B cell (primary cell): ENCODE measurements around the gene GABRG3. TPM values are rescaled to one million over a fixed set of nuclear protein-coding genes. Genes with fewer than 3 reads are reported as not detected.

ENCODE experiments used
- ATAC-seq: fragments of 200-7000 bp; cut with Tn5 transposase; one replicate; pipeline ENCODE4 v1.10.0; 2021; ENCODE audit warnings: low read depth, mild to moderate bottlenecking, moderate number of reproducible peaks, moderate library complexity
- CTCF ChIA-PET: fragments of 350-600 bp; sonication (Branson Sonifier 250); formaldehyde crosslinking; loops from one replicate; lab custom pipeline; 2021; ENCODE audit warnings: antibody characterized with exemption, inconsistent platforms; lab: Charles Lee
- POLR2A ChIA-PET: fragments of 350-600 bp; sonication (Branson Sonifier 250); formaldehyde crosslinking; loops from one replicate; lab custom pipeline; 2021; ENCODE audit warnings: antibody characterized with exemption; lab: Charles Lee
- DNase-seq: peaks from one replicate; pipeline ENCODE4 v3.0.0; 2013
- H2AFZ ChIP-seq: 2 replicates; pipeline ENCODE4 v1.6.1; 2012; ENCODE audit warnings: mild to moderate bottlenecking, low read depth, low read length; ENCODE audit not compliant: insufficient read depth, poor library complexity, severe bottlenecking
- H3K27ac ChIP-seq, 2 donors: 1 replicate in 1 of 2; 2 replicates in 1 of 2; pipeline ENCODE4 v1.5.1; 2012 to 2013; ENCODE audit warnings: low read length in 2 of 2, mild to moderate bottlenecking in 2 of 2, moderate library complexity in 1 of 2
- H3K27me3 ChIP-seq, 4 experiments: fragments of 200-600 bp in 1 of 4; sonication (generic) in 1 of 4; replicated peaks in 1 of 4; 1 replicate in 2 of 4; 2 replicates in 2 of 4; pipeline versions ENCODE4 v1.6.1 to v1.7.0; 2013 to 2016; ENCODE audit warnings: low read length in 3 of 4, mild to moderate bottlenecking in 2 of 4, mixed read lengths in 1 of 4, moderate library complexity in 1 of 4; ENCODE audit not compliant: insufficient read depth in 4 of 4, control insufficient read depth in 3 of 4; ENCODE audit errors: control extremely low read depth in 1 of 4
- H3K36me3 ChIP-seq, 2 experiments: replicated peaks in 1 of 2; 1 replicate in 1 of 2; 2 replicates in 1 of 2; pipeline versions ENCODE4 v1.6.1 to v1.7.1; 2013; ENCODE audit warnings: low read length in 1 of 2; ENCODE audit not compliant: insufficient read depth in 2 of 2, control insufficient read depth in 1 of 2; ENCODE audit errors: control extremely low read depth in 1 of 2, extremely low read depth in 1 of 2
- H3K4me1 ChIP-seq, 2 donors: fragments of 200-600 bp in 1 of 2; sonication (generic) in 1 of 2; 1 replicate in 1 of 2; 2 replicates in 1 of 2; pipeline versions ENCODE4 v1.5.1 to v1.6.1; 2013 to 2017; ENCODE audit warnings: low read length in 2 of 2; ENCODE audit not compliant: control insufficient read depth in 2 of 2, insufficient read depth in 2 of 2
- H3K4me2 ChIP-seq: replicated peaks from 2 replicates; pipeline ENCODE3; 2012; ENCODE audit warnings: mild to moderate bottlenecking, low read depth, low read length; ENCODE audit not compliant: poor library complexity, severe bottlenecking
- H3K4me3 ChIP-seq, 5 experiments: fragments of 200-600 bp in 1 of 5; sonication (generic) in 1 of 5; 1 replicate in 3 of 5; 2 replicates in 2 of 5; pipeline versions ENCODE4 v1.5.1 to v1.7.0; 2011 to 2016; ENCODE audit warnings: low read length in 4 of 5, mild to moderate bottlenecking in 4 of 5, low read depth in 2 of 5, control low read depth in 1 of 5, moderate library complexity in 1 of 5; ENCODE audit not compliant: insufficient read depth in 1 of 5; ENCODE audit errors: control extremely low read depth in 1 of 5, extremely low read depth in 1 of 5
- H3K79me2 ChIP-seq: fragments of 200-600 bp; sonication (generic); one replicate; pipeline ENCODE4 v1.6.0; 2016; ENCODE audit warnings: low read length; ENCODE audit not compliant: control insufficient read depth, insufficient read depth
- H3K9ac ChIP-seq: fragments of 200-600 bp; sonication (generic); 2 replicates; pipeline ENCODE4 v1.6.1; 2017; ENCODE audit warnings: mild to moderate bottlenecking, low read length, moderate library complexity
- H3K9me3 ChIP-seq, 3 donors: one replicate each; pipeline versions ENCODE4 v1.6.1 to v1.7.1; 2013; ENCODE audit warnings: low read length in 2 of 3; ENCODE audit not compliant: control insufficient read depth in 2 of 3, insufficient read depth in 1 of 3; ENCODE audit errors: control extremely low read depth in 1 of 3
- H4K20me1 ChIP-seq: 2 replicates; pipeline ENCODE4 v1.6.0; 2012; ENCODE audit warnings: mild to moderate bottlenecking, low read length; ENCODE audit not compliant: insufficient read depth, control insufficient read depth, poor library complexity, severe bottlenecking
- H3K27ac Mint-ChIP-seq: one replicate; pipeline ENCODE4 v1.8.0; 2021; ENCODE audit warnings: mixed read lengths
- H3K27me3 Mint-ChIP-seq: one replicate; pipeline ENCODE4 v1.8.0; 2021; ENCODE audit warnings: mixed read lengths
- H3K4me1 Mint-ChIP-seq: one replicate; pipeline ENCODE4 v1.8.0; 2021; ENCODE audit warnings: mixed read lengths
- H3K4me3 Mint-ChIP-seq: one replicate; pipeline ENCODE4 v1.8.0; 2021; ENCODE audit warnings: mixed read lengths
- H3K9me3 Mint-ChIP-seq: one replicate; pipeline ENCODE4 v1.8.0; 2022; ENCODE audit warnings: mixed read lengths; ENCODE audit not compliant: insufficient read depth
- CTCF ChIP-seq: fragments of 200-600 bp; IDR thresholded peaks from one replicate; pipeline ENCODE4 v1.8.0; 2022; ENCODE audit warnings: antibody characterized with exemption, mild to moderate bottlenecking
- EZH2 ChIP-seq: IDR thresholded peaks from 2 replicates; pipeline ENCODE4 v1.6.1; 2012; ENCODE audit warnings: borderline replicate concordance, low read depth, mild to moderate bottlenecking, moderate library complexity, low read length; ENCODE audit not compliant: insufficient read depth, poor library complexity, severe bottlenecking
- WGBS: methylation state at CpG from one replicate; pipeline ENCODE4 v1.1.5; 2013; ENCODE audit warnings: missing lambda C conversion rate; ENCODE audit not compliant: insufficient coverage; 5-methylcytosine and 5-hydroxymethylcytosine counted together
- intact Hi-C: fragments of 100-400 bp; cut with micrococcal nuclease; formaldehyde crosslinking; loops from one replicate; pipeline ENCODE4 v1.10.0; 2022
- polyA plus RNA-seq: library from polyadenylated mRNA; depleted of rRNA; stranded (reverse); fragments of >200 nt; gene quantifications from 2 replicates; pipeline ENCODE4 v1.2.3, GENCODE V29; 2012
- total RNA-seq, 2 donors: library from RNA; stranded (reverse); fragments of 120-200 nt in 1 of 2; gene quantifications; 1 replicate in 1 of 2; 2 replicates in 1 of 2; pipeline versions ENCODE4 v1.2.3 to v1.2.4, GENCODE V29; 2013 to 2022

Gene GABRG3
- total and polyA plus RNA-seq, 2 donors (not counting 1 experiment from before 2014, with no cell fraction given), result not detected

- Mint-ChIP-seq H3K4me3 (no peak overlapping the region), H3K27ac (no peak overlapping the region), H3K27me3 (no peaks in the 10 kb centered on the region), H3K4me1 (no peaks in the 10 kb centered on the region), H3K9me3 (peaks cover 3% of the 10 kb centered on the region)
- no peak overlapping the region for H3K27ac ChIP-seq
- no peak overlapping the region for H3K9ac ChIP-seq
- CTCF ChIA-PET, result no interaction called here
- no peaks in the 10 kb centered on the region for H3K79me2 ChIP-seq
- POLR2A ChIA-PET, result no interaction called here
- TF ChIP-seq CTCF (no peak), EZH2 (no peak)
- no peak overlapping the region for H3K4me3 ChIP-seq
- H3K27me3 ChIP-seq, result no peaks in the 10 kb centered on the region
- DNase-seq (no peak), ATAC-seq (no peak)
- intact Hi-C loops, result no loop called here
- H3K36me3 ChIP-seq, result no peaks in the 10 kb centered on the region
- no peak overlapping the region for H2AFZ ChIP-seq
- no peak overlapping the region for H3K4me2 ChIP-seq
- WGBS, result 29% methylated on average over 1 of the region's 4 CpGs
- no peaks in the 10 kb centered on the region for H4K20me1 ChIP-seq
- H3K4me1 ChIP-seq, result no peaks in the 10 kb centered on the region
- peaks cover 0 to 3% (median 1%) of the 10 kb centered on the region in 3 donors for H3K9me3 ChIP-seq
Observed at GRCh38 chr15:27448986-27449385, 478.0 kb downstream of the GABRG3 start.

GRCh38 chr15:27449941-27450340, 479.0 kb downstream of the GABRG3 start:
- POLR2A ChIA-PET, result no interaction called here
- Histone ChIP-seq H3K79me2 (no peaks in the 10 kb centered on the region), H3K9ac (no peak overlapping the region), H2AFZ (no peak overlapping the region), H3K4me2 (no peak overlapping the region), H3K27ac (no peak overlapping the region), H3K36me3 (no peaks in the 10 kb centered on the region), H3K27me3 (no peaks in the 10 kb centered on the region), H3K9me3 (peaks cover 0 to 3% (median 1%) of the 10 kb centered on the region in 3 donors), H3K4me1 (no peaks in the 10 kb centered on the region), H4K20me1 (no peaks in the 10 kb centered on the region), H3K4me3 (no peak overlapping the region)
- ATAC-seq (no peak), DNase-seq (no peak)
- intact Hi-C loops, result no loop called here
- Mint-ChIP-seq H3K27ac (no peak overlapping the region), H3K27me3 (no peaks in the 10 kb centered on the region), H3K9me3 (peaks cover 3% of the 10 kb centered on the region), H3K4me1 (no peaks in the 10 kb centered on the region), H3K4me3 (no peak overlapping the region)
- CTCF ChIA-PET, result no interaction called here
- TF ChIP-seq CTCF, result no peak
- no peak for TF ChIP-seq EZH2
- WGBS, result 48% methylated on average over 4 of the region's 5 CpGs
